CD4-positive, alpha-beta T cell treated with Interferon alpha-2 for 1 hour (primary cell): ENCODE measurements around the gene OCEL1.
"Not testable (repeated sequence)": the region's sequence is repeated elsewhere in the genome, so short reads cannot be mapped to it uniquely, and the experiment has no call there.

ENCODE experiments used
- DNase-seq, 2 donors: peaks; one replicate each; pipeline ENCODE4 v3.0.0-alpha.2; 2020 to 2022

Gene OCEL1

GRCh38 chr19:17266026-17266425, 40.0 kb downstream of the OCEL1 start:
- DNase-seq = no peak

- DNase-seq = no peak
Measured at GRCh38 chr19:17266589-17266974, 40.6 kb downstream of the OCEL1 start.

GRCh38 chr19:17266975-17267788, 41.2 kb downstream of the OCEL1 start, which contains the start of gene BABAM1:
Gene BABAM1 (plus strand): TSS chr19:17267443. CDS start chr19:17268807, 1,364 bp downstream.
- peak; percentile 98 to 99 for DNase-seq

- no peak for DNase-seq
Measured at GRCh38 chr19:17268754-17269153, 42.7 kb downstream of the OCEL1 start.

- not testable (repeated sequence) for DNase-seq
Measured at GRCh38 chr19:17274892-17275291, 48.9 kb downstream of the OCEL1 start.

GRCh38 chr19:17275441-17276175, 49.6 kb downstream of the OCEL1 start:
- no peak for DNase-seq
